Bone marrow (tissue), 2 donors: ENCODE data around the gene ADGRV1.

Source experiments
- DNase-seq, 2 donors: peaks; one replicate each; lab custom pipeline; 2025; lab: John Stamatoyannopoulos, UW

Gene ADGRV1

DNA sequence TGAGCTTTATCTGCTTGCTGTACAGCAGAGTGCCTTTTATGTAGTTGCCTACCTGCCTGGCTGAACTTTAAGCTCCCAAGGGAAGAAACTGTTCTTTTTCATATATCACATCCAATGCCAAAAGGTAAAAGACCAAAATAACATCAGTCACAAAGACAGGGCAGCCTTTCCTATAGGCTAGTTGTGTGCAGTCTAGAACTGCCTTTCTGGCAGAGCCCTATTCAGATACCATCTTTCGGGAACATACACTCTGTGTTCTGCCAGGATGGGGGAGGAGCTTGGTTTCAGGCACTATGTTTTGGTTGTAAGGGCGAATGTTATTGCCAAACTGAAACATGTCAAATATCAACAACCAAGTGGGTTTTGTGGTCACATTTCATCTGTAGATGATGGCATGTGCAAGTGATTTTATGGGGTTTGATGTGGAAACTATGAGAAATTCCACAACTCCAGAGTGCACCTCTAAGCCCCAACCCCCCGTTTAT, 314.5 kb downstream of the ADGRV1 start:
- no peak for DNase-seq

DNA sequence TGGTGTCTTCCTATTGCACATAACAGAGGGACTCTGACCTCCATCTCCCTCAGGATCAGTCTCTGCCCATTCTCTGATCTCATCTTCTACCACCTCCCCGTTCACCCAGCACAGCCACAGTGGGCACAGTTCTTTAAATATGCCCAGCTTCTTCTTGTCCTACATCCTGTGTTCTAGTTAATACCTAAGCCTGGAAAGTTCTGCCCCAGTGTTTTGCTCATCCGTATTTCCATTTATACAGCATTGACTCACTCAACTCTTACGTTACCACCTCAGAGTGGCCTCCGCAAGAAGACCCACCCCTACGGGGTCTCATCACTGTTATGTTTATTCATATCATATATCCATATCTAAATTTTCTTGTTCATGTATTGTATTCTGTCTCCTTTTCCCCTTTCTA, 315.5 kb downstream of the ADGRV1 start:
- no peak for DNase-seq

DNA sequence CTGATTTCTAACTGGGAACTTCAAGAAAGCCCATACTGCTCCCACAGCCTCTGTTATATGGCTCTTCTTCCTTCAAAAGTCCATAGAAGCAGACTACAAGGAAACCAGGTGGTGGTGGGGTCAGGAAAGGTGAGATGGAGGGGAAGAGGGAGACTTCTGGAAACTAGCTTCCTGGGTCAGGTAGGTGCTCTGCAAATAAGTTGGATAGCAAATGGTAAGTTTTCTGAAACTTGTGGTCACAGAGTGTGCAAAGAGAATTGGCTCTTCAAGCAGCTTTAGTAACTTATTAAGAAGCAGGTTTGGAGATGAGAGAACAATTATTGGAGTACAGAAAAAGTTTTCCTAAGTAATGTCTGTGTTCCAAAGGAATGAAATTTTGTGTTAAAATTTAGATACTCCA, 316.9 kb downstream of the ADGRV1 start:
- DNase-seq = no peak

DNA sequence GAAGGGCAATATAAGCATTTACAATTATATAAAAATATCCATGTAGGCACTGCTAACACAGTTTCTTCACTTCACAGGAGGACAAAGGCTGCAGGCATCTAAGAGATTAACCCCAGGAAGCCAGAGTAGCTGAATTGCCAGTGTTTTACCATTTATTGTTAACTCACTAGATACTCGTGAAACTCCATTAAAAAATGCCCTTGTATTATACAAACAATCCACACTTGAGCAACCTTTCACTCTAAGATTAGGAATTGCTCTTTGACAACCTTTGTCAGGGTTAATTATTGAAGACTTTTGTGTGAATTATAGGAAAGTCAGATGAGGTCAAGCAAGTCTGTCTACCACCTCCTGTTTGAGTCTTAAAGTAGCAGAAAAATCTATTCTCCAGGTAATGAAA, 317.8 kb downstream of the ADGRV1 start:
- no peak for DNase-seq

DNA sequence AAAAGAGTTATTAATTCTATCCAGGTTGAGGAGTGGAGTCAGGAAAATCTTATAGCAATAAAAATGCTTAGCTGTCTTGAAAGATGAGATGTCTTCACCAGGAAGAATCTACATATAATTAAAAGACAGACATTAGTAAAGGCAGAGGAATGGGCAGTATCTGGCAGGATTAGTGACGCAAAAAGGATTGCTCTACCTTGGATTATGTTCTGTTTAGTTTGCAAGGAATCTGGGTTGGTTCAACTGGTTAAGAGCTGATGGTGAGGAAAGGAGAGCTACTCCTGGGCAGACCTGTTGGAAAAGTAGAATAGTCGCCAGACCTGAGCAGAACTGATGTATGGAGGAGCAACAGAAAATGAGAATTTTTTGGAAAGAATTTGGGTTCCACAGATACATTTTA, 318.5 kb downstream of the ADGRV1 start:
- no peak for DNase-seq

DNA sequence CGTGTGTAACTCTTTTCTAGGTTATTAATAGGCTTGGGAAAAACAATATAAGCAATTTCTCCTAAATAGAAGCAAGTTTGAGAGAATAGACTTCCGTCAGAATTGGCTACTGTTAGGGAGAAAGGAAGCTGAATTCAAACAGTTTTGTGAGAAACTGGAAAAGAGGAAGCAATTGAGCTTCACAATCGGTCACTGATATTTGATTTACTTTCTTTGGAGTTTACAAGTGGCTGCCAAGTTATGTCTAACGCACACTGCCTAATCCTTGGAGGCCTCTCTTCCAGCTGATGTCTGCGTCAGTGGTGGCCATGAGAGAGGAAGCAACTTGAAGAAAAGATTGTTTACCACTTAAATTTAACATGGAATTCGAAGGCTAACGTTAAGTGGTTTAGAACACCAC, 319.5 kb downstream of the ADGRV1 start:
- DNase-seq = peak in 1 of 2 donors; percentile 42

DNA sequence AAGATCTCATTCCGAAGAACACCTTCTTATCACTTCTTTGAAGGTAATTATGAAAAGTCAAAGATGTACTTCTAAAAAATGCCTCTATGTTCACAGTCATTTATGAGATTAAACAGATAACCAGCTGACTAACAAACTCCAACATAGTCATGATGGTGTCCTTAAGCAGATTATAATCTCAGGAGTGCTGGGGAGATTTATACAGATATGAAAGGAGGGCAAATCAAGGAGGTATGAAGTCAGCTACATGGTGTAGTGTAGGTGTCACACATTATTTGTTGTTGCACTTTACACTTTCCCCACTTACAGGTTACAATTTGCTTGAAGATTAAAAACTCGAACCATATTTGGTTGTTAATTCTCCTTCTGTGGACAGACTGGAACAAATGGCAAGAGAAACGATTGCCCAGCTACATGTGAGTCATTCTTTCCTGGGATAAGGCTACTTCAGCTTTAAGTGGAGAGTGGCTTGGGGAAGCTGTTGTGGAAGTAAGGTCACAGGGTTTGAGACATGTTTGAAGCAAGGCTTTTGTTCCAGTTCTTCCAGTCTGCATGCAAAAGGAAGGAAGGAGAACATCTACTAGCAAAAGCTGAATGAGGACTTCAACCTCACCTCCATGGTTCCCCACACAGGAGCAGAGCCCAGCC, 320.1 kb downstream of the ADGRV1 start:
- no peak for DNase-seq

DNA sequence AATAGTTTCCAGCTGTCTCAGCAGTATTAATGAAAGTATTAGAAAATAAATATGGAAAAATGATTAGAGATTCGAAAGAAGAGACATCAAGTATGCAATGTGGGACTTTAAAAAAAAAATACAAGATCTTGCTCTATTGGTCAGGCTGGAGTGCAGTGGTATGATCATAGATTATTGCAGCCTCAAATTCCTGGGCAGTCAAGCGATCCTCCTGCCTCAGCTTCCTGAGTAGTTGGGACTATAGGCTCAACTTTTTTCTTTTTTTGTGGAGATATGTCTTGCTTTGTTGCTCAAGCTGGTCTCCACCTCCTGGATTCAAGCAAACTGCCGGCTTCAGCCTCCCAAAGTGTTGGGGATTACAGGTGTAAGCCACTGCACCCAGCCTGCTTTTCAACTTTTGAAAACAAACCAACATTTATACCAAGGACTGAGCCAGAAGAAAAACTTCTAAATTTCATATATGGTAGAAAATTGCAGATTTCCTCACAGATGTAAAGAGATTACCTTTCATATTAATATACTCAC, 323.1 kb downstream of the ADGRV1 start:
- DNase-seq = no peak

DNA sequence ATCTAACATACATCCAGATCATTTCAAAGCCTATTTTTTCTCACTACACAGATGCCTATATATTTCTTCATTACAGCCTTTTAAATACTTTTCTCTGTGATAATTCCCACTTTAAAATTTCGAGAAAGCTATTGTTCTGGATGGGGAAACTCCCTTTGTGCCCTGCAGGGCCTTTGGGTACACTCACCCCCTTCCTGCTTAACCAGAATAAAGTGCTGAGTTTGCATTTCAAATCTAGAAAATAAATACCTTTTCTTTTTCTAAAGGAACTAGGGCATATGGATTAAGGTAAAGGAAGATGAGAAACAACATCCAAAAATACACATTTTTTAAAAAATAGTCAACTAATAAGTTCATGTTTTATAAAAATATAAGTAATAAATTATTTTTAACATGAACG, 323.9 kb downstream of the ADGRV1 start:
- no peak for DNase-seq

DNA sequence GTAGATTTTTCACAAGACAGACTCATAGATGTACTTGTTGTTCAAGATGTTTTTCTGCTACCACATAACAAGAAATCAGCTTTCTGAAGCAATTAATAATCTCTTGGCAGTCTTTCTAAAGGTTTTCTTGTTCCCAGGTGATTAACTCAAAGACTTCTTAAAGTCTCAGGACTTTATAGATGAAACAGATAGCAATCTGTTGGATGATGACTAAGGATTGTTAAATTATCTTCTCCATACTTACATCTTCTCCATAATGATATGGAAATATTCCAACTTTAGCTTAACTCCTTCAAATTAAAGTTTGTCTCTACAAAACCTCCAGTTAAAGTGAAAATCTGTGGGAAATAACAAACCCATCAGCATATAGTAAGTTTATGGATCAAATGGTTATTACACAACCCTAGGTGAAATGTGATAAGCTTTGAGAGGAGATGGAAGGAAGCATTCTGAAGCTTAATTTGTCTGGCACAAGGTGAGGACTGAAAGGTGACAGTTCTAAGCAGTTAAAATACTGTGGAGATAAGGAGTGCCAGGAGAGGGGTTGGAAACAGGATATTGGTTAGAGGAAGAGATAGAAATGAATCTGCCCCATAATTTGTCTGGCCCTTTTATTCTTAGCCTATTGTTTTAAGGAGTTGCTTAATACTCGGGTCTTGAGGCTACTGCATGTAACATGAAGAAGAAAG, 326.7 kb downstream of the ADGRV1 start:
- DNase-seq = no peak

DNA sequence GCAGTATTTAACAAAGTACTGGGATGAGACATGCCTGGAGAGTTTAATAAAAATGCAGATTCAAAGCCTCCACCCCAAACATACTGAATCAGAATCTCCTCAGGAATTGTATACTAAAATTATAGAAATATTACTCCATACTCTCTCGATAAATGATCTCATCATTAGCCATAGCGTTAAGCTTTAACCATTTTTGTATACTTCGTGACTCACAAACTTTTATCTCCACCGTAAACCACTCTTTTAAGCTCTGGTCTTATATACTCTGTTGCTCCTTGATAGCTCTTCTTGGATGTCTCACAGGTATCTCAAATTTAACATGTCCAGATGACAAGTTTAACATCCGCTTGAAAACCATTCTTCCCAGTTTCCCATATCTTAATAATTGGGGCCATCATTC, 327.8 kb downstream of the ADGRV1 start:
- no peak for DNase-seq

DNA sequence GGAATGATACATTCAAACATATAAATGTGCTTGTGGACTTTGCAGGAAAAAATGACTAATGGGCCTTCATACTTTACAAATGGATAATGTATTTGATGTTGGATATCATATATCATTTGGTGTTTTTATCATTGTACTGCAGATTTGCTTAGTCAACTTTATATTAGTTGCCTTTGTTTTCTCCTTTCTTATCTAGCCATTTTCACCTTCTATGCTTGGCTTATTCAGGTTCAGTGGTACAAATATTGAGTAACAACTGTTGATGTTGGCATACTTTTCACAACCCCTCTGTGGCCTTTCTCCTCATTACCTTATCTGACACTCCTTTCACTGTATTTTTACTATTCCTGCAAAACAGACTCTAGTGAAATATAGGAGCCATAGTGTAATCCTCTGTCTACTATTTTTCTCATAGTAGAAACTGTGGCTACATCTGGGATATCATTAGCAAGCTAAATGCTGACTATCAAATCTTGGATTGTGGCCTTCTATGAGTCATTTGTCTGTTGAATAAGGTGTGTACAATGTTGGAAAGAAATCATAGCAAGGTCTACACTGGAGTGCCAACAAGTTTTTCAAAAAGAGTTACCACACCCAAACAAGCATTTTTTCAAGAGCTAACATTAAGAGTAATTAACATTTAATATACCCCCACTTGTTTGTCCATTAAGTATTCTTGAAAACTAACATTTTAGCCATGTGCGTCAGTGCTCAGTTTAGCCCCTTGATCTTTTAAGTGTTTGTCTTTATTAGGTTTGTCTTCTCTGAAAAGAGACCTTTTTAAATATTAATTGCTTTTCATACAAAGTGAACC, 330.1 kb downstream of the ADGRV1 start:
- DNase-seq = no peak

DNA sequence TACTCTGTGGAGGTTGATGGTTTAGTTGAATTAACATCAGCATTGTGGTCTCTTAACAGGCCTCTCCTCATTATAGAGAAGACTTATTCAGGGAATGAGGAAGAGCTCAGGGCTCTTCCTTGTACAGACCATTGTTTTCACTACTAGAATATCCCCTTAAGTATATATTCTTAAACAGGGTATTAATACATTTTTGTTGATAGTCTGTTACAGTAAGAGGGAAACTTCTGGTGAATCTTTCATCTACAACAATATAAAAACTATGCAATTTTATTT, 330.7 kb downstream of the ADGRV1 start:
- no peak for DNase-seq

DNA sequence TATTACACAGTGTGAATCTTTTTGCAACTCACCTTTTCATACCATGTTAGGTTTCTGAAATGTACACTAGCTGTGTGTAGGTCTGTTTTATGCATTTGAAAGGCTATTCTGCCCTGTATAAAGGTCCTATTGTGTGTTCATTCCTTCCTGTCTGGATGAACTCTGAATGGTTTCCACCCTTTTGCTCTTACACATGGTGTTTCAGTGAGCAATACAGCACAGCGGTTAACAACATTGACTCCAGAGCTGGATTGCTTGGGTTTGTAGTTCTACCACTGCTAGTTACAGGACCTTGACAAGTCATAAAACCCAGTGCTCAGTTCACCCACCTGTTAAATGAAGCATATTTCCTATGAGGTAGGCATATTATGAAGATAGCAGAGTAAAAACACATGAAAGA, 331.6 kb downstream of the ADGRV1 start:
- DNase-seq = no peak

DNA sequence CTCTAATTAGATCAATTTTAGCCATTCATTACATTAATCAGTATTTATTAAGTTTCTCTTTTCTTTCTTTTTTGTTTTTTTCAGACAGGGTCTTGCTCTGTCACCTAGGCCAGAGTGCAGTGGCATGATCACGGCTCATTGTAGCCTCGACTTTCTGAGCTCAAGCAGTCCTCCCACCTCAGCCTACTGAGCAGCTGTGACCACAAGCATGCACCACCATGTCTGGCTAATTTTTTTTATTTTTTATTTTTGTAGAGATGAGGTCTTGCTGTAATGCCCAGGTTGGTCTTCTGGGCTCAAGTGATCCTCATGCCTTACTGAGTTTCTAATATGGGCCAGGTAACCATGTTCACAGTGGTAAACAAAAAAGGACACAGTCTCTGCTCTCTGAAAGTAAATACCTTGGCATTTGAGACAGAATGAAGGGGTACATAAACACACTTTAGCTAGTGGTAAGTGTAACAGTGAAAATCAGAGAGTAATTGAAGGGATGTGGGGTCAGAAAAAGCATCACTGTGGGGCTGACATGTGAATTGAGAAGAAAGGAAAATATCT, 336.3 kb downstream of the ADGRV1 start:
- no peak for DNase-seq

DNA sequence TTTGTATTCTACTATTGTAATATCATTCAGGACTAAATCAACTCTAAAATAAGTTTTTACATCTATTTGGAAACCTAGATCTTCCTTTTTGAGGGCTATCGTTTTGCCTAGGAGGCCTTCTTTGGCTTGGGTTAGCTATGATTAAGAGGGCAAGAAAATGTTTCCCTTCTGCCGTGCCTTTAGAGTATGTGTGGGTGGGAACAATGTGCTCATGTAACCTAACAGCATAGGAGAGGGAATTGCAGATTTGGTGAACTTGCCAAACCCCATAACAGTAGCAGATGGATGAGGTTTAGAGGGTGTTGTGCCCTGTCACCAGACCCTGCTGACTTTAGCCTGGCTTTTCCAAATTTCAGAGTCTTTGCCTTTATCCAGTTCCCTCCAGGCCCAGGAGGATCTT, 339.0 kb downstream of the ADGRV1 start:
- no peak for DNase-seq

DNA sequence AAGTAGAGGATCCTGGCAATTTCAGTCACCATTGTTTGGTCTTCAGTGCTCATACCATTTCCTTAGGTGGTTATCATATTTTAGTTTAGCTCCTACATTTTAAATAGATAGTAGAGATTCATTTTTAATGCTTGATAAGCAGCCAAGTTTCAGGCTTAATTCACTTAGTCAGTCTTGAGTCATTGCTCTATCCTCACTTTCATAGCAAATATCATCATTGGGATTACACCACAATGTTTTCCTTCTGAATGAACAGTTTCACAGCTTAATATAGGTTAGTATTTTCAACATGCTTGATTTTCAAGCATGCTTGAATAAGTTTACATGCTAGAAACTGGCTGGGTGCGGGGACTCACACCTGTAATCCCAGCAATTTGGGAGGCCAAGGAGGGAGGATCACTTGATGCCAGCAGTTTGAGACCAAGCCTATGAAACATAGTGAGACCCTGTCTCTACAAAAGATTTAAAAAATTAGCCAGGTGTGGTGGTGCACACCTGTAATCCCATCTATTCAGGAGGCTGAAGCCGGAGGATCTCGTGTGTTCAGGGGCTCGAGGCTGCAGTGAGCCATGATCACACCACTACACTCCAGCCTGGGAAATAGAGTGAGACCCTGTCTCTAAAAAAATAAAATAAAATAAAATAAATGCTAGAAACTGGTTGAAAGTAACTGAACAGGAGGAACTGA, 339.9 kb downstream of the ADGRV1 start:
- no peak for DNase-seq

DNA sequence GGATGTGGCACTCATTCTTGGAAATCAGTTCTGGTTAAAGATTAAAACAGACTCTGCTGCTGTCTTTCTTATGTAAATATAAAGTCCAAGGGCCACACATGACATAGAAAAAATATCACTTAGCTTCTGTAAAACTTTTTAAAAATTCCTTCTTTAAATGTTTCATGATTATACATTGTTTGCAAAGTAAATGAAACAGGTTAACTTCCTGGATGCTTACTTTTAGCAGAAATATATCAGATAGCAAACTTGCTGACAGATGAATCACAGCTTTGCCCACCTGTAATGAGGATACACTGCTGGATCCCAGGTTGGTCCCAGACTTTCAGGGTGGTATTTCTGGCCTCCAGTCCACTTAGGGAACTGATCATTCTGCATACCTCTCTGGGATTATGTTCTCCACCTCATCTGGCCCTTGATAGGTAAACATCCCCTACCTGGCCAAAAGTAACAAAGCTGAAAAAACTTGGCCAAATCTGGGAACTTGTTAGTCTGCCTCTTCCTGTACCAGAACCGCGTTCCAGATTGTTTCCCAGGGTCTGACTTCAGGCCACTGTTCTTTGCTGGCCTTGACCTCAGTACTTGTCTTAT, 340.5 kb downstream of the ADGRV1 start:
- DNase-seq = no peak

DNA sequence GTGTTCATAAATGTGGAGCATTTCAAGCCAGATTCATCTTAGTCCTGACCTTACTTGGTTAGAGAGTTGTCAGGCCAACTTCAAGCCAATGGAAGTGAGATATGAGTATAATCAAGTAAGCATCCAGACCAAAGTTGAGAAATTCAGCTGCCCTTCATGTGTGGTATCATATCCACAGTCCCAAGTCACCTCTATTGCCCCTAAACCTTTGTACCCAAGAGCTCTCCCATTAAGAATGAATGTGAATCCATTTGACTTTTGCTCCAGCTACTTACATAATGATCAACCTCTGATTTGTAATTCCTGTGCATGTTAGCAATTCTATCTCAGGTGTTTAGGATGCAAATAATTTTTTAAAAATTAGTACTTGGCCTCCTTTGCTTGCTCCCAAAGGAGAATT, 342.7 kb downstream of the ADGRV1 start:
- no peak for DNase-seq

DNA sequence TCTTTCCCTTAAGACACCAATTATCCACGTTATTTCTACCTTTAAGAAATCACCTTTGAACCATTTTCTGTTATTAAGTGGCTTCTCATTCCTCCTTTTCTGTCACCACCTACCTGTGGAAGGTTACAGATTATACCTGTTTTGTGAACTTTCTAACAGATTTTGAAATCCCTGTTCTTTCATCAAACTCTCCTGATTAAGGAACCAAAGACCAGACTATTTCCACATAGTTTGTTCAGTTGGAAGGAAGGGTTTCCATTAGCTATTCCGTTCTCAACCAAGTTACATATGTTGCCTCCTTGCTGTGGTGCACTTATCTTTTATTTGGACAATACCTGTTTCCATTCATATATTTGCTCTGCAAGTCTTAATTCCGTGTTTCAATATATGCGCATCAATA, 343.6 kb downstream of the ADGRV1 start:
- no peak for DNase-seq

DNA sequence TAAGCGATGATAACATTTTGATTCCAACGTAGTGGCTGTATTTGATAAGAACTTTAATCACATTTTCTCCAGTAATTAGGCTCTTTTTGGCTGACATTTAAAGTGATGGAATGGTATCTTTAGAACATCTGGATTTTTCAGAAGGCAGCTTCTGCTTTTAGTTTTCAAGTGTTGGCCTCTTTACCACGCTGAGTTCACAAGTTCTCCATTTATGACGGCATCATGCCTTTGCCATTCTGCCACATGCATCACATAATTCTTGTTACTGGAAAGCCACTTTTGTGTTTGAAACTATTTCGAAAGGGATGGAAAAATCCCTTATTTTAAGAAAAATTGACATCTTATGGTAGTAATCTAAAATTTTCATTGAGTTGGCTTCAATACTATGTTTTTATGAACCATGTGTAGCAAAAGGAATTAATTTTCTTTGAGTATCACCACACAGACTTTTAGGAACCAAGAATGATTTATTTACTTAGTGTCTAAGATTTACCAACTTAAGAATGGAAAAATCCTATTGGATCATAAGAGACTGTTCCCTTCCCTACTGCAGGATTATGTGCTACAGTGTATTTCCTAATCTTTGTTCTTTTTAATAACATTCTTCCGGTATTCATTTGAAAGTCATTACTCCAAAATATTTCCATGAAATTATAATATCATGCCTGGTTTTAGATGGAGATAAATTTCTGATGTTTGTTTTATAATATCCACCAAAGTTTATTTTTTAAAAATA, 344.2 kb downstream of the ADGRV1 start:
- peak in 1 of 2 donors; percentile 69 for DNase-seq
